ENCODE results near the gene PSMG4. TPM values are rescaled to one million over a fixed set of nuclear protein-coding genes. Genes with fewer than 3 reads are reported as not detected.

PSMG4 gene
- total RNA-seq, result 10 to 100 TPM in 1 of 2 donors, 1 to 10 TPM in 1; 9.9 to 13.8 TPM
- long read RNA-seq, full-length matches to known transcripts, result 12 of 31 reads
- long read RNA-seq, partial matches to known transcripts, result 0 of 31 reads
- long read RNA-seq, other reads (novel, unspliced or antisense), result 19 of 31 reads

GRCh38 chr6:3258720-3259490 is at the start of gene PSMG4:
TSS of gene PSMG4 (plus strand) at chr6:3258947. CDS start at chr6:3259023, 76 bp downstream.
- ATAC-seq (peak; percentile 95), DNase-seq (peak; percentile 93 to 97)
- intact Hi-C loops (cut with DNase I, micrococcal nuclease), result no loop called here

- DNase-seq (peak; percentile 37 to 58), ATAC-seq (peak; percentile 90)
- intact Hi-C loops (cut with DNase I, micrococcal nuclease), result no loop called here
Observed at GRCh38 chr6:3209114-3210023, 49.4 kb upstream of the PSMG4 start.

- ATAC-seq (no peak), DNase-seq (no peak)
- intact Hi-C loops (cut with DNase I, micrococcal nuclease), result no loop called here
Observed at GRCh38 chr6:3210024-3210610, 48.6 kb upstream of the PSMG4 start.

- intact Hi-C loops (cut with DNase I, micrococcal nuclease), result no loop called here
- ATAC-seq (no peak), DNase-seq (no peak)
Observed at GRCh38 chr6:3211681-3212080, 47.1 kb upstream of the PSMG4 start.

DNA sequence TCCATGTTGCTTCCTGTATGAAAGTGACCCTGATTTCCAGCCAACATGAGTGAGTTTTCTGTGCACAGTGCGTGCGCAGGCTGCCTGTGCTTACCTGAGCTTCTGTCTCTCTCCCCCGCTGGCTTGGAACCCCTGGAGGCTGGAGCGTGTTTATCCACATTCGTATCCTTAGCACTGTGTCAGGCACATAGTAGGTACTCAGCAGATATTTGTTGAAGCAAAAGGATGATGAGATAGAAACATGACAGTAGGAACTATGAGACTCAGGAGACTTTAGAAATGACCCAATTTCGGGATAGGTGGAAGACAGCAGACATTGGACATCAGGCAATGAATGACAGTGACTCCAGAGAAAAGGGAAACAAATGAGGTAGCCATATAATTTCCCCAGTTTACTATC is 46.5 kb upstream of the PSMG4 start:
- intact Hi-C loops (cut with DNase I, micrococcal nuclease), result no loop called here
- no peak for ATAC-seq
- no peak for DNase-seq

DNA sequence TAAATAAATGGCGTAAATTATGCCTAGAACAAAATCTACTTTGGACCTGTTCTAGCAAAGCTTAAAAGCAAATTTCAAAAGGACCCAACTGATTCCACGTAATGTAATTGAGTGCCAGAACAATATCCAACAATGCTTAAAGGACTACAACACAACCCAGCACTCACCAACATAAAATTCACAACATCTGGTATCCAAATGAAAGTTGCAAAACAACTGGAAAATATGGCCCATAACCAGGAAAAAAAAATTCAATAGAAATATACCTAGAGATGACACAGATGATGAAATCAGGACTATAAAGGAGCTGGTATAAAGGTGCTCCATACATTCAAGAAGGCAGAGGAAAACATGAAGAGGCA is 45.4 kb upstream of the PSMG4 start:
- ATAC-seq (no peak), DNase-seq (no peak)
- intact Hi-C loops (cut with DNase I, micrococcal nuclease), result no loop called here

DNA sequence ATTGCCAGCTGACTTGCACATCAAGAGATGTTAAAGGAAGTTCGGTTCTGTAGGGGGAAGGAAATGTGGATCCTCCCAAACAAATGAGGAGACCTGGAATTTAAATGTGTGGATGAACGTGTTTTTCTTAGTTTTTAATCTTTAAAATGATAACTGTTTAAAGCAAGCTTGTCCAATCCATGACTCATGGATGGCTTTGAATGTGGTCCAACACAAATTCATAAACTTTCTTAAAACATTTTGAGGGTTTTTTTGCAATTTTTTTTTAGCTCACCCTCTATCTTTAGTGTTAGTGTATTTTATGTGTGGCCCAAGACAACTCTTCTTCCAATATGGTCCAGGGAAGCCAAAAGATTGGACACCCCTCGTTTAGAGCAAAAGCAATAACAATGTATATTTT is 43.8 kb upstream of the PSMG4 start:
- DNase-seq, result no peak
- intact Hi-C loops (cut with DNase I, micrococcal nuclease), result no loop called here
- no peak for ATAC-seq

GRCh38 chr6:3217286-3217685 is 41.5 kb upstream of the PSMG4 start:
- no peak for DNase-seq
- intact Hi-C loops (cut with DNase I, micrococcal nuclease), result no loop called here

GRCh38 chr6:3218266-3218665 is 40.5 kb upstream of the PSMG4 start:
- DNase-seq (no peak), ATAC-seq (no peak)
- intact Hi-C loops (cut with DNase I, micrococcal nuclease), result no loop called here

More at GRCh38 chr6:3217286-3217685, 41.5 kb upstream of the PSMG4 start:
- ATAC-seq, result no peak

DNA sequence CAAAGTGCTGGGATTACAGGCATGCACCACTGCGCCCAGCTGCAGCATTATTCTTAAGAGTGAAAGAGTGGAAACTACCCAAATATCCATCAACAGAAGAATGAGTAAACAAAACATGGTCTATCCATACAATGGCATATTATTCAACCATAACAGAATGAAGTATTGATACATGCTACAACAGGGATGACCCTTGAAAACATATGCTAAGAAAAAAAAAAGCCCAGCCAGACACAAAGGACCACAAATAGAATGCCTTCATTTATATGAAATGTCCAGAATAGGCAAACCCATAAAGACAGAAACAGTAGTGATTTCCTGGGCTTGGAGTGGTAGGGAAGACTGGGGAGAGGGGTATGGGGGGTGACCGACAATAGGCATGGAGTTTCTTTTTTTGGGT is 38.4 kb upstream of the PSMG4 start:
- no peak for ATAC-seq
- DNase-seq, result no peak
- intact Hi-C loops (cut with DNase I, micrococcal nuclease), result no loop called here

- DNase-seq, result no peak
- ATAC-seq, result no peak
- intact Hi-C loops (cut with DNase I, micrococcal nuclease), result no loop called here
Observed at GRCh38 chr6:3221578-3221977, 37.2 kb upstream of the PSMG4 start.

DNA sequence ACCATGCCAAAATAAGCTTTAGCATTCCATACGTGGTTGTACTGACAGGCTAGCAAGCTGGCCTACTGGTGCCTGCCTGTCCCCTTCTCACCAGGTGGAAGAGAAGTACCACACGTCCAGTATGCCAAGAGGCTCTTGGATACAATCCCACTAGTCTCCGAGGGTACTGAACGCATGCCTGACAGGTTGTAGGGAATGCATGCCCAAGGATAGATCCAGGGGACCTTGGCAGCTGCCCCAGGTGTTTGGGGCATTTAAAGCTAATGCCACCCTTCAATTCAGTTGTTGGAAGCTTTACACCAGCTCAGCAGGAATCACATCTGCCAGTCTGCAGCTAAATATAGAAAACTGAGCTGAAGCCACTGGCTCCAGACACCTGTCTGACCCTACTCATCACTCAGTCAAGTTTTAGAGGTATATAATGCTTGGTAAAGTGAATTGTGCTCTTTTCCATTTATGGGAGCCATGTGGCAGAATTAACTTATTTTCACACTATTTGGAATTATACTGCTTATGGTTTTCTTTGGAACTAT is 36.2 kb upstream of the PSMG4 start:
- ATAC-seq, result no peak
- intact Hi-C loops (cut with DNase I, micrococcal nuclease), result no loop called here
- no peak for DNase-seq

DNA sequence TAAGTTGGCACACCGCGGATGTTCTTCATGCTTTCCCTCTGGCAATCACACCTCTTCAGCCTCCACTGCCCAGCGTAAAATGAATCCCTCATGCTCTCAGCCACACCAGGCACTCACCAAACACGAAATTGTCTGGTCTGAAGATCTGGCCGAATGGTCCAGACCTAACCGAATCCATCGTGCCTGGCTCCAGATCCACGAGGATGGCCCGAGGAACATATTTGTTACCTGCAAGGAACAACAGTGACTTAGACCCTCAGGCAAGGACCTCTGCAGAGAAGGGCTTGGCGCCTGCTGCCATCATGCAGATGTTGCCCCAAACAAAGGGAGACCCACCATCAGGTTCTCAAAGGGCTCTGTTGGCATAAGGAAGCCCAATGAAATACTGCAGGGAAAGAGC is 32.7 kb upstream of the PSMG4 start:
- ATAC-seq (no peak), DNase-seq (no peak)
- intact Hi-C loops (cut with DNase I, micrococcal nuclease), result no loop called here

DNA sequence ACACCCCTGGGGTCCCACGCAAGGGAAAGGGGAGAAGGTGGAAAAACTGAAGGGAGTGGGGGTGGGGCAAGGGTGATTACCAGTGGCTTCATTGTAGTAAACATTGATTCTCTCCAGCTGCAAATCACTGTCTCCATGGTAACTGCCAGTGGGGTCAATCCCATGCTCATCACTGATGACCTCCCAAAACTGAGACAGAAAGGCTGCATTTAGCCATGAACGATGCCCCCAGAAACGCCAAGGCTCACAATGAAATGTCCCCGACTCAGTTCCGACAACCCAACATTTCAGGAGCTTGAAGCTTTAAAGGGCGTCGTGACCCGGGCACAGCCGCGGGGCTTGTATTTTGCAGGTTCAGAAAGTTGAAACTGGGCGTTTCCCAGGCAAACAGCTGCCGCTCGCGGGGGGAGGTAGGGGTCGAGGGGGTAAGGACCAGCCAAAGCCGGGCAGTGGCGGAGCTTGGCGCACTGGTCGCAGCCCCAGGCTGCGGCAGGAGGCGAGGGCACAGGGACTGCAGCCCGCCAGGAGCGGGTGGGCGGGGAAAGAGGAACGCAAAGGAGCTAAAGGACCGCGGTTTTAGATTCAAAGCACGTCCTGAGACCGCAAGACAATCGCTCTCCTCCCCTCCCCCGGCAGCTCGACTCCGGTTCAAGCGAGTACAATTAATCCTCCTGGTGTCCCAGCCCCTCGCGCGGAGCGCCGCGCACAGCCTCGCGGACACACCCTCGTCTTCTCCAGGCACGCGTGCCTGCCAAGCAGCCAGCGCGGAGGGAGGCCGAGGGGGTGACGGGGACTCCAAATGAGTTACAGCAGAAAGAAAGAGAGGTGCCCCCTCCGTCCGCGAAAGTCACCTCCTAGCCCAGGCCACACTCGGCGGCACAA is 32.0 kb upstream of the PSMG4 start:
- DNase-seq, result no peak
- peak; percentile 13 for ATAC-seq
- intact Hi-C loops (cut with DNase I, micrococcal nuclease), result no loop called here

- intact Hi-C loops (cut with DNase I, micrococcal nuclease), result no loop called here
- peak in 1 of 2 donors; percentile 14 for DNase-seq
- ATAC-seq, result no peak
Observed at GRCh38 chr6:3227363-3228045, 31.2 kb upstream of the PSMG4 start, which contains the start of gene TUBB2B. TSS of gene TUBB2B (minus strand) at chr6:3227653. CDS start at chr6:3227543, 110 bp downstream.

- DNase-seq, result no peak
- intact Hi-C loops (cut with DNase I, micrococcal nuclease), result no loop called here
- ATAC-seq, result no peak
Observed at GRCh38 chr6:3228046-3228671, 30.6 kb upstream of the PSMG4 start.
